H9 (cell line): ENCODE results near the gene RETN. TPM values are rescaled to one million over a fixed set of nuclear protein-coding genes. Genes with fewer than 3 reads are reported as not detected.

Source experiments
- DNase-seq: peaks from one replicate; pipeline ENCODE4 v3.0.0-alpha.2; 2017
- H2AFZ ChIP-seq: one replicate; pipeline ENCODE4 v1.6.1; 2013; ENCODE audit warnings: mild to moderate bottlenecking, low read length, control low read depth, moderate library complexity
- H2AK5ac ChIP-seq: 2 replicates; pipeline ENCODE4 v1.6.1; 2013; ENCODE audit warnings: low read length, control low read depth, mixed read lengths; ENCODE audit not compliant: insufficient read length
- H2BK120ac ChIP-seq: one replicate; pipeline ENCODE4 v1.6.1; 2013; ENCODE audit warnings: low read depth, mild to moderate bottlenecking, low read length, control low read depth, inconsistent platforms; ENCODE audit not compliant: poor library complexity, severe bottlenecking
- H2BK12ac ChIP-seq: 2 replicates; pipeline ENCODE4 v1.6.1; 2013; ENCODE audit warnings: low read length, control low read depth, mixed read lengths, low read depth; ENCODE audit not compliant: insufficient read length
- H2BK15ac ChIP-seq: 2 replicates; pipeline ENCODE4 v1.6.1; 2013; ENCODE audit warnings: low read depth, low read length, control low read depth
- H2BK20ac ChIP-seq: one replicate; pipeline ENCODE4 v1.6.1; 2013; ENCODE audit warnings: low read depth, mild to moderate bottlenecking, low read length, control low read depth, inconsistent platforms; ENCODE audit not compliant: poor library complexity, severe bottlenecking
- H2BK5ac ChIP-seq: 2 replicates; pipeline ENCODE4 v1.6.1; 2013; ENCODE audit warnings: low read length, control low read depth, mixed read lengths; ENCODE audit not compliant: insufficient read length
- H3K14ac ChIP-seq: 2 replicates; pipeline ENCODE4 v1.6.1; 2013; ENCODE audit warnings: low read length, control low read depth; ENCODE audit not compliant: insufficient read depth
- H3K18ac ChIP-seq: 2 replicates; pipeline ENCODE4 v1.6.1; 2013; ENCODE audit warnings: low read depth, mild to moderate bottlenecking, mixed read lengths, low read length, control low read depth; ENCODE audit not compliant: insufficient read length
- H3K23ac ChIP-seq: 2 replicates; pipeline ENCODE4 v1.6.1; 2013; ENCODE audit warnings: low read length, control low read depth, mixed read lengths, low read depth; ENCODE audit not compliant: insufficient read length
- H3K23me2 ChIP-seq: 2 replicates; pipeline ENCODE4 v1.6.1; 2013; ENCODE audit warnings: low read depth, mild to moderate bottlenecking, mixed read lengths, low read length, control low read depth; ENCODE audit not compliant: insufficient read length, poor library complexity, severe bottlenecking
- H3K27ac ChIP-seq: 2 replicates; pipeline ENCODE4 v1.5.1; 2013; ENCODE audit warnings: low read length, control low read depth, mixed read lengths, low read depth; ENCODE audit not compliant: insufficient read length
- H3K27me3 ChIP-seq: 2 replicates; pipeline ENCODE4 v1.6.1; 2013; ENCODE audit warnings: low read length, control low read depth, inconsistent platforms; ENCODE audit not compliant: insufficient read depth
- H3K4ac ChIP-seq: 2 replicates; pipeline ENCODE4 v1.6.1; 2013; ENCODE audit warnings: low read depth, mild to moderate bottlenecking, control low read depth, inconsistent platforms, low read length, moderate library complexity
- H3K4me1 ChIP-seq: 2 replicates; pipeline ENCODE4 v1.6.1; 2013; ENCODE audit warnings: low read length, control low read depth, inconsistent platforms; ENCODE audit not compliant: insufficient read depth
- H3K4me2 ChIP-seq: 2 replicates; pipeline ENCODE4 v1.6.1; 2013; ENCODE audit warnings: low read length, control low read depth, mixed read lengths; ENCODE audit not compliant: insufficient read length, insufficient read depth
- H3K56ac ChIP-seq: 2 replicates; pipeline ENCODE4 v1.6.1; 2013; ENCODE audit warnings: low read depth, mild to moderate bottlenecking, mixed read lengths, low read length, control low read depth; ENCODE audit not compliant: insufficient read length
- H3K79me1 ChIP-seq: 2 replicates; pipeline ENCODE4 v1.6.1; 2013; ENCODE audit warnings: low read depth, mild to moderate bottlenecking, moderate library complexity, low read length, control low read depth, inconsistent platforms; ENCODE audit not compliant: insufficient read depth, poor library complexity, severe bottlenecking
- H3K79me2 ChIP-seq: 2 replicates; pipeline ENCODE4 v1.6.1; 2013; ENCODE audit warnings: low read length, control low read depth, inconsistent platforms; ENCODE audit not compliant: insufficient read depth
- H3K9ac ChIP-seq: 2 replicates; pipeline ENCODE4 v1.6.1; 2013; ENCODE audit warnings: low read length, control low read depth, mixed read lengths; ENCODE audit not compliant: insufficient read length; ENCODE audit errors: extremely low read depth
- H3K9me3 ChIP-seq: one replicate; pipeline ENCODE4 v1.6.1; 2013; ENCODE audit warnings: low read depth, low read length, inconsistent platforms; ENCODE audit not compliant: control insufficient read depth
- H3T11ph ChIP-seq: one replicate; pipeline ENCODE4 v1.6.1; 2013; ENCODE audit warnings: mild to moderate bottlenecking, low read length, control low read depth, inconsistent platforms
- H4K20me1 ChIP-seq: one replicate; pipeline ENCODE4 v1.6.1; 2013; ENCODE audit not compliant: control insufficient read depth, insufficient read length, insufficient read depth
- H4K5ac ChIP-seq: 2 replicates; pipeline ENCODE4 v1.6.1; 2013; ENCODE audit warnings: low read depth, mild to moderate bottlenecking, mixed read lengths, low read length, control low read depth; ENCODE audit not compliant: insufficient read length
- H4K8ac ChIP-seq: replicated peaks from 2 replicates; pipeline ENCODE4 v1.6.1; 2013; ENCODE audit warnings: low read length, control low read depth, mixed read lengths, low read depth; ENCODE audit not compliant: insufficient read length
- H4K91ac ChIP-seq: 2 replicates; pipeline ENCODE4 v1.6.1; 2013; ENCODE audit warnings: low read depth, mild to moderate bottlenecking, moderate library complexity, mixed read lengths, low read length, control low read depth; ENCODE audit not compliant: insufficient read length
- H3K27ac Mint-ChIP-seq, 3 experiments: 2 replicates in 2 of 3; 3 replicates in 1 of 3; pipeline ENCODE4 v1.8.0; 2020 to 2021; ENCODE audit warnings: mixed read lengths in 3 of 3, mild to moderate bottlenecking in 1 of 3, moderate library complexity in 1 of 3
- H3K27me3 Mint-ChIP-seq: 2 replicates; pipeline ENCODE4 v1.8.0; 2021; ENCODE audit warnings: low read depth, mild to moderate bottlenecking, moderate library complexity, mixed read lengths
- H3K36me3 Mint-ChIP-seq, 3 experiments: 2 replicates in 2 of 3; 3 replicates in 1 of 3; pipeline ENCODE4 v1.8.0; 2020 to 2021; ENCODE audit warnings: low read depth in 3 of 3, mixed read lengths in 3 of 3; ENCODE audit not compliant: insufficient read depth in 1 of 3
- H3K4me1 Mint-ChIP-seq, 2 experiments: 2 replicates each; pipeline ENCODE4 v1.8.0; 2020; ENCODE audit warnings: mixed read lengths in 2 of 2
- H3K4me3 Mint-ChIP-seq, 2 experiments: 2 replicates in 1 of 2; 3 replicates in 1 of 2; pipeline ENCODE4 v1.8.0; 2020 to 2021; ENCODE audit warnings: mild to moderate bottlenecking in 2 of 2, mixed read lengths in 2 of 2, moderate library complexity in 1 of 2
- H3K9me3 Mint-ChIP-seq, 2 experiments: 2 replicates in 1 of 2; 3 replicates in 1 of 2; pipeline ENCODE4 v1.8.0; 2020; ENCODE audit warnings: mild to moderate bottlenecking in 2 of 2, mixed read lengths in 2 of 2, moderate library complexity in 1 of 2
- CTCF ChIP-seq: fragments of 200-600 bp; sonication (generic); conservative IDR thresholded peaks from 3 replicates; pipeline ENCODE4 v1.8.0; 2021; ENCODE audit warnings: antibody characterized with exemption, mild to moderate bottlenecking
- WGBS: extraction: QIAGEN DNeasy Blood & Tissue Kit; methylation state at CpG from one replicate; pipeline ENCODE4 v1.1.7; 2013; ENCODE audit warnings: missing lambda C conversion rate, low lambda C conversion rate, mixed read lengths; ENCODE audit not compliant: insufficient read length; ENCODE audit errors: extremely low coverage; 5-methylcytosine and 5-hydroxymethylcytosine counted together
- total RNA-seq: library from RNA; stranded (reverse); gene quantifications from 2 replicates; pipeline ENCODE4 v1.2.1, GENCODE V29; 2021

The RETN gene
- total RNA-seq, 1 experiment from 2014 or later: not detected

GRCh38 chr19:7709932-7710460 lies 41.1 kb downstream of the RETN start:
- H3K4me2 ChIP-seq: no peak overlapping the region
- H2BK120ac ChIP-seq: no peak overlapping the region
- Mint-ChIP-seq H3K4me1 (peaks cover 0 to 6% of the 10 kb centered on the region in 2 experiments; a peak in 2 of 4 replicates), H3K9me3 (no peaks in the 10 kb centered on the region), H3K4me3 (no peak overlapping the region), H3K27ac (no peak overlapping the region), H3K36me3 (no peaks in the 10 kb centered on the region), H3K27me3 (peaks cover 16% of the 10 kb centered on the region)
- H4K5ac ChIP-seq: no peak overlapping the region
- H3K4me1 ChIP-seq: no peaks in the 10 kb centered on the region
- no peaks in the 10 kb centered on the region for H3K9me3 ChIP-seq
- H3T11ph ChIP-seq: no peak overlapping the region
- no peak overlapping the region for H3K14ac ChIP-seq
- H2BK20ac ChIP-seq: no peak overlapping the region
- no peak overlapping the region for H2BK12ac ChIP-seq
- H3K56ac ChIP-seq: no peak overlapping the region
- no peak overlapping the region for H3K27ac ChIP-seq
- H2BK15ac ChIP-seq: no peak overlapping the region; the same call in 1 of the 2 replicates
- no peak overlapping the region for H3K18ac ChIP-seq
- H3K79me1 ChIP-seq: no peaks in the 10 kb centered on the region
- H3K27me3 ChIP-seq: no peaks in the 10 kb centered on the region
- H3K23ac ChIP-seq: no peak overlapping the region
- H3K9ac ChIP-seq: no peak overlapping the region
- no peak overlapping the region for H2AFZ ChIP-seq
- TF ChIP-seq CTCF: no peak
- no peaks in the 10 kb centered on the region for H3K79me2 ChIP-seq
- no peak overlapping the region for H4K8ac ChIP-seq
- no peaks in the 10 kb centered on the region for H3K23me2 ChIP-seq
- no peak overlapping the region for H2AK5ac ChIP-seq
- H4K20me1 ChIP-seq: no peaks in the 10 kb centered on the region
- no CpG with 5 or more reads among the region's 10 CpGs for WGBS
- H2BK5ac ChIP-seq: no peak overlapping the region
- no peak for DNase-seq
- no peak overlapping the region for H3K4ac ChIP-seq
- H4K91ac ChIP-seq: no peak overlapping the region
